Erythroblast (primary cell): ENCODE results near the gene SOAT2.
A peak's percentile ranks its signal among the peaks of the same experiment; 100 is the strongest.

Source experiments
- DNase-seq, 2 experiments: peaks; one replicate each; lab custom pipeline; 2025; lab: John Stamatoyannopoulos, UW
- GATA1 ChIP-seq: IDR thresholded peaks from 2 replicates; pipeline ENCODE4 v1.6.1; 2011; ENCODE audit warnings: low read depth, mild to moderate bottlenecking, control low read depth, low read length, moderate library complexity
- POLR2A ChIP-seq: IDR thresholded peaks from 2 replicates; pipeline ENCODE4 v1.6.1; 2011; ENCODE audit warnings: mild to moderate bottlenecking, low read length

The SOAT2 gene, protein sequence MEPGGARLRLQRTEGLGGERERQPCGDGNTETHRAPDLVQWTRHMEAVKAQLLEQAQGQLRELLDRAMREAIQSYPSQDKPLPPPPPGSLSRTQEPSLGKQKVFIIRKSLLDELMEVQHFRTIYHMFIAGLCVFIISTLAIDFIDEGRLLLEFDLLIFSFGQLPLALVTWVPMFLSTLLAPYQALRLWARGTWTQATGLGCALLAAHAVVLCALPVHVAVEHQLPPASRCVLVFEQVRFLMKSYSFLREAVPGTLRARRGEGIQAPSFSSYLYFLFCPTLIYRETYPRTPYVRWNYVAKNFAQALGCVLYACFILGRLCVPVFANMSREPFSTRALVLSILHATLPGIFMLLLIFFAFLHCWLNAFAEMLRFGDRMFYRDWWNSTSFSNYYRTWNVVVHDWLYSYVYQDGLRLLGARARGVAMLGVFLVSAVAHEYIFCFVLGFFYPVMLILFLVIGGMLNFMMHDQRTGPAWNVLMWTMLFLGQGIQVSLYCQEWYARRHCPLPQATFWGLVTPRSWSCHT

DNA sequence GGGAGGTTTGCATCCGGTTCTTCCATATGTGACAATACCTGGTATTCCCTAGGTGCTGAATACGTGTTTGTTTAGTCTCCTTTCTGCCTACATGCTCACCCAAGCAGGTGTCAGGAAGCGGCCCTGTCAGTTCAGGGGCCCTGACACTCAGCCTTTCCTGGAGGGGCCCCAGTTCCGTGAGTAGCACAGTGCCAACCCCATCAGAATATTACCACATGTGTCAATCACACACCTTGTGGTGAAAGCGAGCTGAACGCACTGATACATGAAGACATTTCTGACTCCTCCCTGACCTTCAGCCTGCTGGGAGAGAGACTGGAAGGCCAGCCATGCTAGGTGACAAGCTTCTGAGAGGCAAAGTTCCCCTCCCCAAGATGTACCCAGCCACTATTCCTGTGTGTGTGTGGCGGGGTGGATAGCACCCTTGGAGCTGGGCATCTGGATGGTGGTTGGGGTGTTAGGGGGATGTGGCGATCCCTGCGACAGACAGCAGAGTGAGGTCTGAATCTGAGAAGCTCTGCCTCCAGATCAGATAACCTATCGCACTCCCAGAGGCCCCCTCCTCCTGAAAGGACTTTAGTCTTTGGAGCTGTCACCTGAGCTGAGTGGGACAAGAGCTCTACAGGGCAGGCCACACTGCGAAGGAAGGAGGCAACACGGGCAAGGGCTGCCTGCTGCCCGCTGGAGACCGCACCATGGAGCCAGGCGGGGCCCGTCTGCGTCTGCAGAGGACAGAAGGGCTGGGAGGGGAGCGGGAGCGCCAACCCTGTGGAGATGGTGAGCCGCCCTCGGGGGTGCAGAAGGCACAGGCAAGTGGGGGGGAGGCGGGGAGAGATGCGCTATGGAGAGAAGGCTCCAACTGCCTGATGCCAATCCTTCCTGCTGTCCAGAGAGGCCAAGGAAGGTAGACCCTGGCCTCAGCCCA is at the start of gene SOAT2:
SOAT2 (plus strand) TSS at position 604 of the 925 bp plus-strand sequence; CDS start at position 696, 92 bp downstream.
- TF ChIP-seq POLR2A: no peak
- TF ChIP-seq GATA1: no peak
- DNase-seq: no peak

GRCh38 chr12:53054112-53054878 is 49.0 kb upstream of the SOAT2 start:
- TF ChIP-seq GATA1: no peak
- no peak for TF ChIP-seq POLR2A
- peak; percentile 88 to 93 for DNase-seq

GRCh38 chr12:53055471-53056266 is 47.6 kb upstream of the SOAT2 start:
- DNase-seq: no peak
- no peak for TF ChIP-seq POLR2A
- TF ChIP-seq GATA1: no peak

DNA sequence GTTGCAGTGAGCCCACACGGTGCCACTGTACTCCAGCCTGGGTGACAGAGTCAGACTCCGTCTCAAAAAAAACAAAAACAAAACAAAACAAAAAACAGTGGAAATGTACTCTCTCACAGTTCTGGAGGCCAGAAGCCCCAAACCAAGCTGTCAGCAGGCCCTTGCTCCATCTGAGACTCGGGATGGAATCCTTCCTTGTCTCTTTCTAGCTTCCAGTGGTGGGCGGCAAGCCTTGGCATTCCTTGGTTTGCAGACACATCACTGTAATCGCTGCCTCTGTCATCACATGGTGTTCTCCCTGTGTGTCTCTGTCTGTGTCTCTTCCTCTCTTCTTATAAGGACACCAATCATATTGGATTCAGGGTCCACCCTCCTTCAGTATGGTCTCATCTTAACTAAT is 47.0 kb upstream of the SOAT2 start:
- DNase-seq: no peak
- TF ChIP-seq GATA1: no peak
- TF ChIP-seq POLR2A: no peak

- no peak for DNase-seq
- no peak for TF ChIP-seq GATA1
- TF ChIP-seq POLR2A: no peak
Measured at GRCh38 chr12:53056901-53057300, 46.4 kb upstream of the SOAT2 start.

DNA sequence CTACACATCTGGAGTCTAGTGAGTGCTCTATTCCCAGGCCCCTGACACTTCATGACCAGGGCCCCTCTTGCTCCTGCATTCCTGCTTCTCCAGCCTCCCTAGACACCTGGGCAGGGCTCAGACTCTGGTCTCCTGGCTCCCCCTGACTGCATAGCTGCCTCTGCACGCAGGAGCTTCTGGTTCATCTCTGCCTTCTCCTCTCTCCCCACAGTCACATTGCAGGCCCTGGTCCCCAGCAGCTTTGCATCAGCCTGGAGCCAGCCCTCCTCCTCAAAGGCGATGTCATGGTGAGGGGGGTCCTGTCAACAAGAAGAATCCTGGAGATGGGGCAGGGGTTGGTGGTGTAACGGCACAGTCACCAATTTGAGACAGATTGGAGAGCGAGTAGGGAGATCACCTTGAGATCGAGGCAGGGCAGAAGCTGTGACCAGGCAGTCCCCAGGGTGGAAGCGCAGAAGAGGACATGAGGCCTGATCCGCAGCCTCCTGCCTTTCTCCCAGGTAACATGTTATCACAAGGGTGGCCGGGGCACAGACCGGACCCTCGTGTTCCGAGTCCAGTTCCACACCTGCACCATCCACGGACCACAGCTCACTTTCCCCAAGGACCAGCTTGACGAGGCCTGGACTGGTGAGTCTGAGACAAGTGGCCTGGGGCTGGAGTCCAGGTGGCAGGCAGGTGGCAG is 45.3 kb upstream of the SOAT2 start:
- no peak for TF ChIP-seq GATA1
- no peak for TF ChIP-seq POLR2A
- DNase-seq: no peak

GRCh38 chr12:53058674-53059433 is 44.4 kb upstream of the SOAT2 start:
- DNase-seq: no peak
- TF ChIP-seq POLR2A (no peak), GATA1 (no peak)

- no peak for DNase-seq
- TF ChIP-seq POLR2A (no peak), GATA1 (no peak)
Measured at GRCh38 chr12:53059434-53060063, 43.7 kb upstream of the SOAT2 start.

GRCh38 chr12:53060064-53060720 is 43.1 kb upstream of the SOAT2 start:
- no peak for DNase-seq
- TF ChIP-seq GATA1 (no peak), POLR2A (no peak)

GRCh38 chr12:53060721-53061276 is 42.5 kb upstream of the SOAT2 start:
- TF ChIP-seq GATA1: no peak
- no peak for TF ChIP-seq POLR2A
- DNase-seq: no peak
